Stimulated activated CD4-positive, alpha-beta T cell treated with anti-CD3 and anti-CD28 coated beads, Interleukin-15, amount 100 ng/mL, for 48 hours (primary cell): ENCODE measurements around the gene MAGEA9.
"Not testable (repeated sequence)": the region's sequence is repeated elsewhere in the genome, so short reads cannot be mapped to it uniquely, and the experiment has no call there.

Experiments
- DNase-seq, 2 donors: peaks; one replicate each; pipeline ENCODE4 v3.0.0-alpha.2; 2020; ENCODE audit warnings: low read depth in 2 of 2

The MAGEA9 gene

GRCh38 chrX:149781727-149782126 lies at the start of gene MAGEA9:
TSS of gene MAGEA9 (plus strand) at chrX:149781930. CDS start at chrX:149786211, 4,281 bp downstream.
- not testable (repeated sequence) for DNase-seq

- DNase-seq: not testable (repeated sequence)
Observed at GRCh38 chrX:149742269-149742668, 39.5 kb upstream of the MAGEA9 start.

GRCh38 chrX:149746390-149747007 lies 35.2 kb upstream of the MAGEA9 start:
- DNase-seq: not testable (repeated sequence)

GRCh38 chrX:149757206-149758067 lies 24.3 kb upstream of the MAGEA9 start:
- no peak for DNase-seq

GRCh38 chrX:149758068-149758714 lies 23.5 kb upstream of the MAGEA9 start:
- no peak for DNase-seq

- DNase-seq: not testable (repeated sequence)
Observed at GRCh38 chrX:149758715-149759078, 23.0 kb upstream of the MAGEA9 start.

- no peak for DNase-seq
Observed at GRCh38 chrX:149759824-149760223, 21.9 kb upstream of the MAGEA9 start.

- no peak for DNase-seq
Observed at GRCh38 chrX:149760965-149761364, 20.8 kb upstream of the MAGEA9 start.

GRCh38 chrX:149761858-149762674 lies 19.7 kb upstream of the MAGEA9 start:
- not testable (repeated sequence) for DNase-seq

- DNase-seq: no peak
Observed at GRCh38 chrX:149762696-149763614, 18.8 kb upstream of the MAGEA9 start.

GRCh38 chrX:149770344-149770743 lies 11.4 kb upstream of the MAGEA9 start:
- DNase-seq: not testable (repeated sequence)

GRCh38 chrX:149773026-149773425 lies 8.7 kb upstream of the MAGEA9 start:
- not testable (repeated sequence) for DNase-seq

GRCh38 chrX:149773768-149774167 lies 8.0 kb upstream of the MAGEA9 start, which contains the start of gene HSFX1:
TSS of gene HSFX1 (plus strand) at chrX:149774068. CDS start at chrX:149774682, 614 bp downstream.
- not testable (repeated sequence) for DNase-seq

GRCh38 chrX:149777999-149778398 lies 3.7 kb upstream of the MAGEA9 start:
- not testable (repeated sequence) for DNase-seq

GRCh38 chrX:149795531-149795930 lies 13.8 kb downstream of the MAGEA9 start:
- DNase-seq: not testable (repeated sequence)

GRCh38 chrX:149799095-149799714 lies 17.5 kb downstream of the MAGEA9 start:
- no peak for DNase-seq

- no peak for DNase-seq
Observed at GRCh38 chrX:149799938-149800337, 18.2 kb downstream of the MAGEA9 start.

GRCh38 chrX:149803458-149804062 lies 21.8 kb downstream of the MAGEA9 start:
- no peak for DNase-seq

- no peak for DNase-seq
Observed at GRCh38 chrX:149804102-149804501, 22.4 kb downstream of the MAGEA9 start.
